Measurements from ENCODE around the gene MSI2. TPM values are rescaled to one million over a fixed set of nuclear protein-coding genes. Genes with fewer than 3 reads are reported as not detected.

The MSI2 gene
- total and polyA plus RNA-seq, 2 donors (not counting 1 experiment from before 2014, with no cell fraction given) = 16.1 to 196 TPM

GRCh38 chr17:57399690-57400089 lies 143.4 kb downstream of the MSI2 start:
- H3K9me3 Mint-ChIP-seq (ENCODE audit: insufficient read depth) = no peaks in the 10 kb centered on the region
- H3K4me1 ChIP-seq (ENCODE audit: control insufficient read depth in 2 of 2, insufficient read depth in 2 of 2, low read length in 2 of 2) = no peaks in the 10 kb centered on the region
- H3K4me3 ChIP-seq (ENCODE audit: control extremely low read depth in 1 of 5, extremely low read depth in 1 of 5, insufficient read depth in 1 of 5, low read depth in 2 of 5, low read length in 4 of 5) = no peak overlapping the region
- POLR2A ChIA-PET = no interaction called here
- H2AFZ ChIP-seq (ENCODE audit: insufficient read depth, low read depth, low read length, poor library complexity, severe bottlenecking) = no peak overlapping the region
- H3K27ac ChIP-seq (ENCODE audit: low read length in 2 of 2) = no peak overlapping the region
- no peak overlapping the region for H3K4me3 Mint-ChIP-seq
- H3K9me3 ChIP-seq (ENCODE audit: control extremely low read depth in 1 of 3, control insufficient read depth in 2 of 3, insufficient read depth in 1 of 3, low read length in 2 of 3) = no peaks in the 10 kb centered on the region
- no peak for DNase-seq
- peaks cover 2 to 21% of the 10 kb centered on the region in 2 experiments for H3K36me3 ChIP-seq (replicated peaks in 1 of 2; ENCODE audit: control extremely low read depth in 1 of 2, control insufficient read depth in 1 of 2, extremely low read depth in 1 of 2, insufficient read depth in 2 of 2, low read length in 1 of 2)
- CTCF ChIA-PET = interaction anchor here (1.2 to 2.5 kb wide), 4 partner anchors 8 to 272 kb away, joined by 3 to 7 read pairs (median 5); no protein-coding TSS in a partner anchor
- TF ChIP-seq EZH2 (IDR thresholded peaks at IDR 0.05; ENCODE audit: borderline replicate concordance, insufficient read depth, low read depth, low read length, poor library complexity, severe bottlenecking) (no peak), CTCF (IDR thresholded peaks at IDR 0.05) (no peak)
- H4K20me1 ChIP-seq (ENCODE audit: control insufficient read depth, insufficient read depth, low read length, poor library complexity, severe bottlenecking) = peaks cover 12% of the 10 kb centered on the region
- ATAC-seq (ENCODE audit: low read depth) = no peak
- intact Hi-C loops (cut with micrococcal nuclease) = no loop called here
- no peak overlapping the region for H3K27ac Mint-ChIP-seq
- peaks cover 47% of the 10 kb centered on the region for H3K79me2 ChIP-seq (ENCODE audit: control insufficient read depth, insufficient read depth, low read length)
- 84% methylated on average over 3 of the region's 7 CpGs for WGBS (ENCODE audit: insufficient coverage)
- H3K27me3 ChIP-seq (replicated peaks in 1 of 4; ENCODE audit: control extremely low read depth in 1 of 4, control insufficient read depth in 3 of 4, insufficient read depth in 4 of 4, low read length in 3 of 4) = no peaks in the 10 kb centered on the region
- H3K9ac ChIP-seq (ENCODE audit: low read length) = no peak overlapping the region
- H3K4me2 ChIP-seq (replicated peaks; ENCODE audit: low read depth, low read length, poor library complexity, severe bottlenecking) = no peak overlapping the region
- H3K4me1 Mint-ChIP-seq = peaks cover 5% of the 10 kb centered on the region
- H3K27me3 Mint-ChIP-seq = no peaks in the 10 kb centered on the region

GRCh38 chr17:57400648-57401047 lies 144.3 kb downstream of the MSI2 start:
- ChIA-PET CTCF (interaction anchor here (0.6 to 1.5 kb wide), 3 partner anchors 122 to 271 kb away, joined by 3 to 7 read pairs (median 3); no protein-coding TSS in a partner anchor), POLR2A (no interaction called here)
- Histone ChIP-seq H3K4me3 (ENCODE audit: control extremely low read depth in 1 of 5, extremely low read depth in 1 of 5, insufficient read depth in 1 of 5, low read depth in 2 of 5, low read length in 4 of 5) (no peak overlapping the region), H2AFZ (ENCODE audit: insufficient read depth, low read depth, low read length, poor library complexity, severe bottlenecking) (no peak overlapping the region), H3K4me1 (ENCODE audit: control insufficient read depth in 2 of 2, insufficient read depth in 2 of 2, low read length in 2 of 2) (no peaks in the 10 kb centered on the region), H3K27ac (ENCODE audit: low read length in 2 of 2) (no peak overlapping the region), H4K20me1 (ENCODE audit: control insufficient read depth, insufficient read depth, low read length, poor library complexity, severe bottlenecking) (peaks cover 5% of the 10 kb centered on the region), H3K79me2 (ENCODE audit: control insufficient read depth, insufficient read depth, low read length) (peaks cover 49% of the 10 kb centered on the region), H3K36me3 (replicated peaks in 1 of 2; ENCODE audit: control extremely low read depth in 1 of 2, control insufficient read depth in 1 of 2, extremely low read depth in 1 of 2, insufficient read depth in 2 of 2, low read length in 1 of 2) (peaks cover 2 to 23% of the 10 kb centered on the region in 2 experiments), H3K9me3 (ENCODE audit: control extremely low read depth in 1 of 3, control insufficient read depth in 2 of 3, insufficient read depth in 1 of 3, low read length in 2 of 3) (no peaks in the 10 kb centered on the region), H3K4me2 (replicated peaks; ENCODE audit: low read depth, low read length, poor library complexity, severe bottlenecking) (no peak overlapping the region), H3K27me3 (replicated peaks in 1 of 4; ENCODE audit: control extremely low read depth in 1 of 4, control insufficient read depth in 3 of 4, insufficient read depth in 4 of 4, low read length in 3 of 4) (no peaks in the 10 kb centered on the region), H3K9ac (ENCODE audit: low read length) (no peak overlapping the region)
- Mint-ChIP-seq H3K9me3 (ENCODE audit: insufficient read depth) (no peaks in the 10 kb centered on the region), H3K27me3 (no peaks in the 10 kb centered on the region), H3K4me3 (no peak overlapping the region), H3K4me1 (peaks cover 6% of the 10 kb centered on the region), H3K27ac (no peak overlapping the region)
- no peak for TF ChIP-seq CTCF (IDR thresholded peaks at IDR 0.05)
- TF ChIP-seq EZH2 (IDR thresholded peaks at IDR 0.05; ENCODE audit: borderline replicate concordance, insufficient read depth, low read depth, low read length, poor library complexity, severe bottlenecking) = no peak
- DNase-seq (no peak), ATAC-seq (ENCODE audit: low read depth) (no peak)
- intact Hi-C loops (cut with micrococcal nuclease) = no loop called here
- WGBS (ENCODE audit: insufficient coverage) = 94% methylated on average over 8 of the region's 8 CpGs

Data from B cell (primary cell).